Measurements from ENCODE around the gene RPS27.

The RPS27 gene

DNA sequence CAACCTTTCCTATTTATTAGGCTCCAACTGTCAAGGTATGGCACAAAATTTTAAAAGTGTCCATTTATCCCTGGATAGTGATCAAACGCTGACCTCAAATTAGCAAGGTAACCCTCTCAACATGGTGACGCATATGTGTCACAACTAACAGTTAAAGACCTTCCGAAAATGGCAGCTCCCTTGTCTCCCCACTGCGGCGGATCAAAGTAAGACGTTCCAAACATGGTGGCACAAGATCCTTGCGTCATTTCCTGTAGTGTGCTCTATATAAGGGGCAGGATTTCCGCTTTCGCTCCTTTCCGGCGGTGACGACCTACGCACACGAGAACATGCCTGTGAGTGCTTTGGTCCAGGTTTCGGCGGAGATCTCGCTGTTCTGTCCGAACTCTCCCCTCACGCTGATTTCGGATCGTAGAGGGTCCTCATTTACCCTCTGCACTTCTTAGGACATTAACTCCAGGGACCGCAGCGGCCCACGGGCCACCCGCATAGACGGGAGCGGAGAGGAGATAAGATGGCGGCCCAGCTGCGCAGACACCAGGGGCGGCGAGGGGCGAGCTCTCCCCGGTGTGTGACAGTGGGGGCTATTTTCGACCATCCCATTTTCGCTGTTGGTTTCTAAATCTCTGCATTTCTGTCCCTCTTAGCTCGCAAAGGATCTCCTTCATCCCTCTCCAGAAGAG is at the start of gene RPS27:
TSS of gene RPS27 (plus strand) at position 295 of the 683 bp plus-strand sequence. CDS start at position 330, 35 bp downstream.
- DNase-seq (ENCODE audit: low spot score) = peak; percentile 98

- DNase-seq (ENCODE audit: low spot score) = no peak
These were observed 48.5 kb upstream of the RPS27 start for GRCh38 chr1:153941826-153942725.

DNA sequence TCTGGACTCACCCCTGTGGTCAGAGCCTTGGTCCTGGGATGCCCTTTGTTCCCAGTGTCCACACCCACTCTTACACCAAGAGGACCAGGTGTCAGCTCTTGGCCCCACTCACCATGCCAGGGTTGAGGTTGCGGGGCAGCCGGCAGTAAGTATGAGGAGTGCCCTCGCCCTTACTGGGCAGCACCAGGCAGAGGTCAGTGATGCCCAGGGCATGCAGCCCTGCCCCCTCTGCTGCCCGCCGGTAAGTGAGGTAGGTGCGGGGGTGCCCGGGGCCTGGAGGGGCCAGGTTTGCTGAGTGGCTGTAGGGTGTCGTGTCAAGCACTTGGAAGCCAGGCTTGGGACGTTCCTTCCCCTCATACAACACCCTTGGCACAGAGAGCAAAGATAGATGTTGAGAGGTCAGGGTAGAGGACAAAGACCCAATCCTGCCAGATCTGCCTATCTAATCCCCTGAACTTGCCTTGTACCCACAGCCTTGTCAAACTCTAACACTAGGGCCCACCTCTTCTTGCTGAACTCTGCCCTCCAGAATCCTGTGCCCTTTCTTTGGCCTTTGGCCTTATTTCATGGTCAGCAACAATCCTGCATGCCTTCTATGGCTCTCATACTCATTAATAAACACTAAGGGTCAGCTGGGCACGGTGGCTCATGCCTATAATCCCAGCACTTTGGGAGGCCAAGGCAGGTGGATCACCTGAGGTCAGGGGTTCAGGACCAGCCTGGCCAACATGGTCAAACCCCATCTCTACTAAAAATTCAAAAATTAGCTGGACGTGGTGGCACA is 47.6 kb upstream of the RPS27 start:
- no peak for DNase-seq (ENCODE audit: low spot score)

- DNase-seq (ENCODE audit: low spot score) = no peak
These were observed 46.3 kb upstream of the RPS27 start for GRCh38 chr1:153944005-153944826.

GRCh38 chr1:153944827-153945117 is 45.8 kb upstream of the RPS27 start:
- no peak for DNase-seq (ENCODE audit: low spot score)

DNA sequence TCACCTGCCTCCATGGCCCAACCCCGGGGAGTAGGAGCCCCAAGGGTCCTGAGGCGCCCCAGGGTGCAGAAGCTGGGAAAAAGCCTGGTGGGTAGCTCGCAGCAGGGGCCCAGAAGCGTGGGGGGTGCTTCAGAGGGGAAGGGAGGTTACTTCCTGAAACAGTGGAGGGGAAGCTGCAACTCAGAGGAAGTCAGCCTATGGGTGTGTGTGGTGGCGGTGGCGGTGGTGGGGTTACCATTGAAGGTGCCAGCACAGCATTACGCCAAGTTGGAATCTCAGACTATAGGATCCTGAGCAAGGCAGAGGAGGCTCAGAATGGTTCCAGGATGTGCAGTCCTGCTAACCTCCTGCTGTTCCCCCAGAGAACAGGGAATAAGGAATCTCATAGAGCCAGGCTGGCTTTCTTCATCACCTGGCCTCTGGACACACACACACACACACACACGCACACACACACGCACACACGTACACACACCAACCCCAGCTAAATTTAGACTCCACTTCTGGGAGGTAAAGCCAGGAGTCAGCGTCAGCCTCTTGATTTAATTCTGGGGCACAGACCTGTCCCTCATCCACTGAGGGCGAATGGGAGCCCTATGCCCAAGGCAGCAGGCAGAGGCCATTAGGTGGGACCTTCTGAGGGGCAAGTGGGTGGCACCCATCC is 45.3 kb upstream of the RPS27 start:
- no peak for DNase-seq (ENCODE audit: low spot score)

- peak; percentile 45 for DNase-seq (ENCODE audit: low spot score)
These were observed 44.6 kb upstream of the RPS27 start for GRCh38 chr1:153945795-153946621.

GRCh38 chr1:153946622-153947241 is 43.8 kb upstream of the RPS27 start, which contains the start of gene DENND4B:
Gene DENND4B (minus strand): TSS chr1:153946718. CDS start chr1:153944374, 2,344 bp downstream.
- peak; percentile 80 for DNase-seq (ENCODE audit: low spot score)

- no peak for DNase-seq (ENCODE audit: low spot score)
These were observed 39.4 kb upstream of the RPS27 start for GRCh38 chr1:153951183-153951582.

DNA sequence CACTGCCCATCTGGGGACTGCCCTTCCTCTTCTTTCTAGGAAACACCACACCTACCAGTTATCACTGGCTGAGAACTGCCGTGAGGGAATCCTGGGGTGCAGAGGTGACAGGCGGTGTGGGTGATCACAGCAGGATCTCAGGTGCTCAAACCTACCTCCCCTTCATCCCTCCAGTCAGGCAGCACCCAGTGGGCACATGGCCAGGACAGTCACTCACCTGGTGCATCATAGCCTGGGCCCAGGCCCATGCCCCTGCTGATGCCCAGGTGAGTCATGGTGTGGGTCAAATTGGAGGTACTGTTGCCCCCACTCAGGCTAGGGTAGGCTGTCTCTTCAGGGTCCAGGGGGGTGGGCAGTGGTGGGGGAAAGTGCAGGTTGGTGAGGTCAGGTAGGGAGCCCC is 38.8 kb upstream of the RPS27 start:
- DNase-seq (ENCODE audit: low spot score) = no peak

DNA sequence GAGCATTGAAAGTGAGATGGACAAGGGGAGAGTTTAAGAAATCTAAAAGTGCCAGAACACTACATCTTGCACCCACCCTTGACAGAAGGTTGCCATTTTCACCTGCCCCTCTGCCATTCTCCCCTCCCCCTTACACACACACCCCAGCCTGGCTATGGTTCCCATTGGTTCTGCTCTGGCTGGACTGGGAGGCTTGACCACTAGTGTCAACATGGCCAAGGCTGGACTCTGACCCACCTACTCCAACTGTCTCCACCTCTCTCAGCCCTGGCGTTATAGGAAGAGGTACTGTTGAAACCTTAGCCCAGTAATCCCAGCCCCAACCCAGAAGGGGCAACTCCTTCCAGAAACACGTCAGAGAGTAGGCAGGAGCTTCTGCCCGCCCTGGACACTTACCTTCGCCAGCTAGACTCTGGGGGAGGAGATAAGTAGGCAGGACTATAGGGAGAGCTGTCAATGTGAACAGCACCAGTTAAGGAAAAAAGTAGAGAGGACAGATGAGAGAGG is 36.6 kb upstream of the RPS27 start:
- no peak for DNase-seq (ENCODE audit: low spot score)

DNA sequence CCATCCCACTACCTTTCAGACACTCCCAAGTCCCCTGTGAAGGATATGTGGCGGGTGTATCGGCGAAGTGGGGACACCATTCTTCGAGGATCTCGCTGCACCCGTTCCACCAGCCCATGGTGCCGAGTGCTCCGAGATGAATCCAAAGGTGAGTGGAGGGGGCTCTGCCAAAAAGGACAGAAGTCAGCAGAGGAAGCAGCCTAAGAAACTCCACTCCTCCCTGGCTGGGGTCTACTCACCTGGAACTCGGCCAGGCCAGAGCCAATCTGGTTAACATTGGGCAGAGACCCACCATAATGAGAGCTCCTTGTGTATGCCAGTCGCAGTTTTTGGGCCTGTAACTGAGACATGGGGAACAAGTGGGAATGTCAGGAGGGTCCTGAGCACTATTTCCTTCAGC is 35.7 kb upstream of the RPS27 start:
- no peak for DNase-seq (ENCODE audit: low spot score)

DNA sequence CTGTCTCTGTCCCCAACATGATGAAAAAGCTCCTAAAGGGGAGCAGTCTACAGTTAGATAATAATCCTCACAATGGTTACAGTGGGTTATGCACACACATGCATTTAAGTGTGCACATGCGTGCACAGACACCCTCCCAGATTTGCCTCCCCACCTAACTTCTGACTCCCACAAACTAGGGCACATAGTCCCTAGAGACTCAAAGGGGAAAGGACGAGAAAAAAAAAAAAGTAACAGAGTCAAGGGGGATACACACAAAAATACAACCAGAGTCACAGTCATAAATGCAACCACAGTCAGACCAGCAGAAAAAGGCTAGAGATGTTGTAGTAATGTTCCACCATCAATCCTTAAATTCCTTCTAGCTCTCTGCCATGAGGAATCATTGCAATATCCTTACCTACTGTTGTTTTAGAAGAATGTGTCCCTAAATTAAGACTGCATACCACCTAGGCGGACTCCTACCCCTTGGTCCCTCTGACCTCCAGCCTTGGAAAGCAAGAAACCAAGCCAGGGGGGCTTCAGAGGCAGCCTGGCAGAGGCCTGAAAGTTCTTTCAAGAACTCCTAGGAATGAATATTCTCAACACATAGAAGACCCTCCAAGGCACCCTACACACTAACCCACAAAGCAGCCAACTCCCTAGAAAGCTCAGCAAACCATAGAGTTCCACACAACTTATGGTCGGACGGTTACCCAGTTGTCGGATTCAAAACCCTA is 33.4 kb upstream of the RPS27 start:
- no peak for DNase-seq (ENCODE audit: low spot score)

DNA sequence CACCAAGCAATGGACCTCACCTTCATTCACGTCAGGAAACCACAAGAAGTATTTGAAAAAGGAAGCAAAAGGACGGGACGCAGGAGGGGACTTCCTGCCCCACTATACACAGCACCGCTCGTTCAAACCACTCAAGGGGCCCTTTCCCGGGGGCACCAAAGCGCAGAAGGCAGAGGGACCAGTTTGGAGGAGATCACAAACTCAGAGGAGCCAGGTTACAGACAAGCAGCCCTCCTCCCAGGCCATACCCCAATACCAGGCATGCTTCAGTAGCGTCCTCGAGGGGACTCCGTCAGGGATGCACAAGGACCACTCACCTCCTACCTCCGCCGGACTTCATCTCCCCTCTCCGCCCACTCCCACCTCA is 32.8 kb upstream of the RPS27 start:
- DNase-seq (ENCODE audit: low spot score) = peak; percentile 20

- peak; percentile 98 for DNase-seq (ENCODE audit: low spot score)
These were observed 32.2 kb upstream of the RPS27 start, which contains the start of gene CRTC2 for GRCh38 chr1:153958111-153958960. Gene CRTC2 (minus strand): TSS chr1:153958612. CDS start chr1:153958497, 115 bp downstream.

- no peak for DNase-seq (ENCODE audit: low spot score)
These were observed 31.7 kb upstream of the RPS27 start for GRCh38 chr1:153958961-153959260.

- no peak for DNase-seq (ENCODE audit: low spot score)
These were observed 31.1 kb upstream of the RPS27 start for GRCh38 chr1:153959454-153959853.

DNA sequence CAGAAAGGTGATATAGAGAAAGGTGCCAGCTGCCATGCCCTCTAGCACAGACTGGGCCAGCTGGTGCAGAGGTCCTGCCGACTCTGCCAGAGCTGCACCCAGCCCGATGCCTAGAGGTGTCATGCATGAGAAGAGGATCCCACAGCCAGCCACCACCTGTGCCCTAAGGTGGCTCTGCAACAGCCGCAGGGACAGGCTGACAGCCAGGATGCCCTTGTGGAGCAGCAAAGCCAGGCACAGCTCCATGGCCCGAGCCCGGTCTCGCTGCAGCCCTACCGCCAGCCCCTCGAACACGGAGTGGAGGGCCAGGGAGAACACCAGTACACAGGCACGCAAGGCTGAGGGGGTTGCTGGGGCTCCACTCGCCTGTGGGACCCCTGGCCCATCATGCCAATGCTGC is 30.4 kb upstream of the RPS27 start:
- no peak for DNase-seq (ENCODE audit: low spot score)

Measured in SW480 (cell line).